Nephron progenitor cell (in vitro differentiated cells): Measurements from ENCODE around the gene BRINP1.
A peak's percentile ranks its signal among the peaks of the same experiment; 100 is the strongest.

Source experiments
- DNase-seq: peaks from one replicate; pipeline ENCODE4 v3.0.0; 2021
- H3K27ac Mint-ChIP-seq: 2 replicates; pipeline ENCODE4 v1.8.0; 2021; ENCODE audit warnings: mild to moderate bottlenecking, moderate library complexity, mixed read lengths
- H3K27me3 Mint-ChIP-seq: 2 replicates; pipeline ENCODE4 v1.8.0; 2021; ENCODE audit warnings: mild to moderate bottlenecking, low read depth, mixed read lengths; ENCODE audit not compliant: poor library complexity
- H3K36me3 Mint-ChIP-seq: 2 replicates; pipeline ENCODE4 v1.8.0; 2021; ENCODE audit warnings: low read depth, mixed read lengths
- H3K4me1 Mint-ChIP-seq: 2 replicates; pipeline ENCODE4 v1.8.0; 2021; ENCODE audit warnings: mixed read lengths
- H3K4me3 Mint-ChIP-seq: 2 replicates; pipeline ENCODE4 v1.8.0; 2021; ENCODE audit warnings: mild to moderate bottlenecking, moderate library complexity, mixed read lengths
- H3K9me3 Mint-ChIP-seq: 2 replicates; pipeline ENCODE4 v1.8.0; 2021; ENCODE audit warnings: mild to moderate bottlenecking, moderate library complexity, mixed read lengths
- CTCF ChIP-seq: fragments of 200-600 bp; sonication (generic); IDR thresholded peaks from 2 replicates; pipeline ENCODE4 v1.5.0; 2021; ENCODE audit warnings: antibody characterized with exemption

BRINP1 gene

GRCh38 chr9:119283078-119283794 is 86.0 kb downstream of the BRINP1 start:
- peak overlapping the region; percentile 4 for H3K27ac Mint-ChIP-seq
- H3K4me1 Mint-ChIP-seq: peaks cover 56% of the 10 kb centered on the region
- no peaks in the 10 kb centered on the region for H3K9me3 Mint-ChIP-seq
- no peaks in the 10 kb centered on the region for H3K36me3 Mint-ChIP-seq
- no peak for TF ChIP-seq CTCF
- DNase-seq: peak; percentile 9
- peaks cover 8% of the 10 kb centered on the region for H3K27me3 Mint-ChIP-seq
- H3K4me3 Mint-ChIP-seq: peak overlapping the region; percentile 66

- H3K9me3 Mint-ChIP-seq: no peaks in the 10 kb centered on the region
- DNase-seq: no peak
- peak overlapping the region; percentile 66 for H3K4me3 Mint-ChIP-seq
- peak overlapping the region; percentile 28 for H3K27ac Mint-ChIP-seq
- H3K36me3 Mint-ChIP-seq: no peaks in the 10 kb centered on the region
- peaks cover 8% of the 10 kb centered on the region for H3K27me3 Mint-ChIP-seq
- H3K4me1 Mint-ChIP-seq: peaks cover 61% of the 10 kb centered on the region
- no peak for TF ChIP-seq CTCF
Observed at GRCh38 chr9:119282476-119283077, 86.7 kb downstream of the BRINP1 start.

- no peak overlapping the region for H3K4me3 Mint-ChIP-seq
- H3K27me3 Mint-ChIP-seq: peaks cover 12% of the 10 kb centered on the region
- H3K36me3 Mint-ChIP-seq: no peaks in the 10 kb centered on the region
- no peak for DNase-seq
- no peak overlapping the region for H3K27ac Mint-ChIP-seq
- TF ChIP-seq CTCF: no peak
- peaks cover 60% of the 10 kb centered on the region for H3K4me1 Mint-ChIP-seq
- H3K9me3 Mint-ChIP-seq: no peaks in the 10 kb centered on the region
Observed at GRCh38 chr9:119280740-119281485, 88.3 kb downstream of the BRINP1 start.

- Mint-ChIP-seq H3K27me3 (peaks cover 14% of the 10 kb centered on the region), H3K36me3 (no peaks in the 10 kb centered on the region), H3K27ac (peak overlapping the region; percentile 81), H3K4me3 (no peak overlapping the region), H3K4me1 (peaks cover 36% of the 10 kb centered on the region), H3K9me3 (no peaks in the 10 kb centered on the region)
- no peak for TF ChIP-seq CTCF
- no peak for DNase-seq
Observed at GRCh38 chr9:119278171-119278570, 91.1 kb downstream of the BRINP1 start.

GRCh38 chr9:119273984-119274665 is 95.1 kb downstream of the BRINP1 start:
- H3K4me1 Mint-ChIP-seq: peaks cover 13% of the 10 kb centered on the region
- no peaks in the 10 kb centered on the region for H3K9me3 Mint-ChIP-seq
- H3K27ac Mint-ChIP-seq: peak overlapping the region; percentile 75

More at GRCh38 chr9:119273984-119274665, 95.1 kb downstream of the BRINP1 start:
- no peak for DNase-seq
- no peak overlapping the region for H3K4me3 Mint-ChIP-seq
- H3K36me3 Mint-ChIP-seq: no peaks in the 10 kb centered on the region
- H3K27me3 Mint-ChIP-seq: peaks cover 6% of the 10 kb centered on the region
- TF ChIP-seq CTCF: no peak
